ENCODE measurements around the gene JUN.

JUN gene

GRCh38 chr1:58745117-58745516 lies 38.7 kb downstream of the JUN start:
- Histone ChIP-seq H3K4me1 (ENCODE audit: control insufficient read depth, insufficient read depth, low read length) (no peaks in the 10 kb centered on the region), H3K27ac (ENCODE audit: low read depth, low read length) (no peak overlapping the region), H3K9ac (ENCODE audit: low read length) (no peak overlapping the region), H3K27me3 (ENCODE audit: control insufficient read depth, insufficient read depth, low read length) (no peaks in the 10 kb centered on the region), H3K4me3 (ENCODE audit: low read length) (no peak overlapping the region), H3K36me3 (ENCODE audit: control insufficient read depth, insufficient read depth, low read length) (no peaks in the 10 kb centered on the region)

- H3K36me3 ChIP-seq (ENCODE audit: control insufficient read depth, insufficient read depth, low read length): no peaks in the 10 kb centered on the region
- no peak overlapping the region for H3K9ac ChIP-seq (ENCODE audit: low read length)
- no peaks in the 10 kb centered on the region for H3K4me1 ChIP-seq (ENCODE audit: control insufficient read depth, insufficient read depth, low read length)
- no peak overlapping the region for H3K27ac ChIP-seq (ENCODE audit: low read depth, low read length)
- H3K4me3 ChIP-seq (ENCODE audit: low read length): no peak overlapping the region
- H3K27me3 ChIP-seq (ENCODE audit: control insufficient read depth, insufficient read depth, low read length): no peaks in the 10 kb centered on the region
Measured at GRCh38 chr1:58741678-58742553, 41.9 kb downstream of the JUN start.

GRCh38 chr1:58739856-58740466 lies 43.9 kb downstream of the JUN start:
- no peak overlapping the region for H3K9ac ChIP-seq (ENCODE audit: low read length)
- H3K4me3 ChIP-seq (ENCODE audit: low read length): no peak overlapping the region
- no peak overlapping the region for H3K27ac ChIP-seq (ENCODE audit: low read depth, low read length)
- H3K4me1 ChIP-seq (ENCODE audit: control insufficient read depth, insufficient read depth, low read length): no peaks in the 10 kb centered on the region
- no peaks in the 10 kb centered on the region for H3K27me3 ChIP-seq (ENCODE audit: control insufficient read depth, insufficient read depth, low read length)
- H3K36me3 ChIP-seq (ENCODE audit: control insufficient read depth, insufficient read depth, low read length): no peaks in the 10 kb centered on the region

GRCh38 chr1:58738876-58739275 lies 45.0 kb downstream of the JUN start:
- Histone ChIP-seq H3K27me3 (ENCODE audit: control insufficient read depth, insufficient read depth, low read length) (no peaks in the 10 kb centered on the region), H3K4me3 (ENCODE audit: low read length) (no peak overlapping the region), H3K4me1 (ENCODE audit: control insufficient read depth, insufficient read depth, low read length) (no peaks in the 10 kb centered on the region), H3K36me3 (ENCODE audit: control insufficient read depth, insufficient read depth, low read length) (no peaks in the 10 kb centered on the region), H3K27ac (ENCODE audit: low read depth, low read length) (no peak overlapping the region), H3K9ac (ENCODE audit: low read length) (no peak overlapping the region)

- Histone ChIP-seq H3K4me1 (ENCODE audit: control insufficient read depth, insufficient read depth, low read length) (peaks cover 5% of the 10 kb centered on the region), H3K27me3 (ENCODE audit: control insufficient read depth, insufficient read depth, low read length) (no peaks in the 10 kb centered on the region), H3K4me3 (ENCODE audit: low read length) (no peak overlapping the region), H3K9ac (ENCODE audit: low read length) (no peak overlapping the region), H3K36me3 (ENCODE audit: control insufficient read depth, insufficient read depth, low read length) (no peaks in the 10 kb centered on the region), H3K27ac (ENCODE audit: low read depth, low read length) (no peak overlapping the region)
Measured at GRCh38 chr1:58735586-58735985, 48.3 kb downstream of the JUN start.

- H3K27me3 ChIP-seq (ENCODE audit: control insufficient read depth, insufficient read depth, low read length): no peaks in the 10 kb centered on the region
- no peaks in the 10 kb centered on the region for H3K36me3 ChIP-seq (ENCODE audit: control insufficient read depth, insufficient read depth, low read length)
- H3K27ac ChIP-seq (ENCODE audit: low read depth, low read length): no peak overlapping the region
- peaks cover 5% of the 10 kb centered on the region for H3K4me1 ChIP-seq (ENCODE audit: control insufficient read depth, insufficient read depth, low read length)
- H3K9ac ChIP-seq (ENCODE audit: low read length): no peak overlapping the region
- H3K4me3 ChIP-seq (ENCODE audit: low read length): no peak overlapping the region
Measured at GRCh38 chr1:58734630-58735029, 49.2 kb downstream of the JUN start.

GRCh38 chr1:58732087-58732775 lies 51.6 kb downstream of the JUN start:
- Histone ChIP-seq H3K27ac (ENCODE audit: low read depth, low read length) (peak overlapping the region; percentile 39), H3K9ac (ENCODE audit: low read length) (no peak overlapping the region), H3K4me3 (ENCODE audit: low read length) (no peak overlapping the region), H3K36me3 (ENCODE audit: control insufficient read depth, insufficient read depth, low read length) (no peaks in the 10 kb centered on the region), H3K27me3 (ENCODE audit: control insufficient read depth, insufficient read depth, low read length) (no peaks in the 10 kb centered on the region), H3K4me1 (ENCODE audit: control insufficient read depth, insufficient read depth, low read length) (peaks cover 5% of the 10 kb centered on the region)

All from rectal smooth muscle tissue (tissue), 1 donor.